DOHH2 (cell line): ENCODE measurements around the gene NCKAP5.

Source experiments
- H3F3A ChIP-seq: fragments of 200-600 bp; sonication (generic), shearing (Covaris generic); 2 replicates; pipeline ENCODE4 v1.6.0; 2016; ENCODE audit warnings: antibody characterized with exemption, mild to moderate bottlenecking; ENCODE audit not compliant: control insufficient read depth, insufficient read depth
- H3K27ac ChIP-seq: fragments of 200-600 bp; sonication (generic); 2 replicates; pipeline ENCODE4 v1.5.1; 2014; ENCODE audit warnings: low read depth, mild to moderate bottlenecking, low read length, moderate library complexity
- H3K27me3 ChIP-seq: fragments of 200-600 bp; sonication (generic); 2 replicates; pipeline ENCODE4 v1.6.1; 2014; ENCODE audit warnings: mild to moderate bottlenecking, low read length, mixed read lengths; ENCODE audit not compliant: control insufficient read depth
- H3K36me3 ChIP-seq: fragments of 200-600 bp; sonication (generic); 2 replicates; pipeline ENCODE4 v1.6.1; 2014; ENCODE audit warnings: mild to moderate bottlenecking, low read length, moderate library complexity, mixed read lengths; ENCODE audit not compliant: control insufficient read depth
- H3K4me1 ChIP-seq: fragments of 200-600 bp; sonication (generic); 2 replicates; pipeline ENCODE4 v1.6.1; 2014; ENCODE audit warnings: mild to moderate bottlenecking, low read length, mixed read lengths; ENCODE audit not compliant: control insufficient read depth
- H3K4me2 ChIP-seq: fragments of 200-600 bp; sonication (generic); 2 replicates; pipeline ENCODE4 v1.6.0; 2014; ENCODE audit warnings: mild to moderate bottlenecking, low read length, moderate library complexity
- H3K4me3 ChIP-seq: fragments of 200-600 bp; sonication (generic); 2 replicates; pipeline ENCODE4 v1.5.1; 2014; ENCODE audit warnings: mild to moderate bottlenecking, low read length, mixed read lengths
- H3K79me2 ChIP-seq: fragments of 200-600 bp; sonication (generic); 2 replicates; pipeline ENCODE4 v1.6.1; 2014; ENCODE audit warnings: mild to moderate bottlenecking, low read length, mixed read lengths; ENCODE audit not compliant: control insufficient read depth
- H3K9me2 ChIP-seq: fragments of 200-600 bp; sonication (generic); replicated peaks from 2 replicates; pipeline ENCODE4 v1.6.1; 2014; ENCODE audit warnings: mild to moderate bottlenecking, low read length, mixed read lengths; ENCODE audit not compliant: control insufficient read depth
- H3K9me3 ChIP-seq: fragments of 200-600 bp; sonication (generic); 2 replicates; pipeline ENCODE4 v1.6.1; 2014; ENCODE audit warnings: antibody characterized with exemption, low read length, mixed read lengths; ENCODE audit not compliant: control insufficient read depth, insufficient read depth
- H4K20me1 ChIP-seq: fragments of 200-600 bp; sonication (generic); 2 replicates; pipeline ENCODE4 v1.6.0; 2014; ENCODE audit warnings: low read depth, mild to moderate bottlenecking, antibody characterized with exemption, low read length, moderate library complexity; ENCODE audit not compliant: control insufficient read depth, insufficient read depth
- CTCF ChIP-seq: fragments of 200-600 bp; sonication (generic); IDR thresholded peaks from one replicate; pipeline ENCODE4 v1.5.1; 2014; ENCODE audit warnings: antibody characterized with exemption, mild to moderate bottlenecking, low read depth, low read length; ENCODE audit not compliant: poor library complexity, severe bottlenecking
- EZH2phosphoT487 ChIP-seq: fragments of 200-600 bp; sonication (generic); IDR thresholded peaks from 2 replicates; pipeline ENCODE4 v1.6.1; 2017; ENCODE audit warnings: borderline replicate concordance, mild to moderate bottlenecking, antibody characterized with exemption, low read length, moderate library complexity, mixed read lengths

The NCKAP5 gene

GRCh38 chr2:132671151-132671835 lies 897.0 kb downstream of the NCKAP5 start:
- Histone ChIP-seq H3K4me2 (no peak overlapping the region), H3F3A (no peaks in the 10 kb centered on the region), H3K79me2 (no peaks in the 10 kb centered on the region), H3K36me3 (no peaks in the 10 kb centered on the region), H3K27ac (no peak overlapping the region), H3K4me3 (no peak overlapping the region), H3K4me1 (no peaks in the 10 kb centered on the region), H3K27me3 (no peaks in the 10 kb centered on the region), H4K20me1 (no peaks in the 10 kb centered on the region), H3K9me3 (peaks cover 5% of the 10 kb centered on the region; the same call in 1 of the 2 replicates), H3K9me2 (no peaks in the 10 kb centered on the region)
- TF ChIP-seq EZH2phosphoT487 (no peak), CTCF (no peak)

GRCh38 chr2:132670496-132671150 lies 897.6 kb downstream of the NCKAP5 start:
- Histone ChIP-seq H3K4me2 (no peak overlapping the region), H3F3A (no peaks in the 10 kb centered on the region), H3K4me3 (no peak overlapping the region), H4K20me1 (no peaks in the 10 kb centered on the region), H3K4me1 (no peaks in the 10 kb centered on the region), H3K36me3 (no peaks in the 10 kb centered on the region), H3K9me2 (no peaks in the 10 kb centered on the region), H3K27me3 (no peaks in the 10 kb centered on the region), H3K9me3 (peaks cover 5% of the 10 kb centered on the region; the same call in 1 of the 2 replicates), H3K79me2 (no peaks in the 10 kb centered on the region), H3K27ac (no peak overlapping the region)
- TF ChIP-seq CTCF, result no peak
- TF ChIP-seq EZH2phosphoT487, result no peak

GRCh38 chr2:132669908-132670495 lies 898.3 kb downstream of the NCKAP5 start, which contains the start of gene LYPD1:
Gene LYPD1, minus strand, starts transcription at chr2:132670205. Its CDS starts 273 bp downstream, at chr2:132669932.
- Histone ChIP-seq H3K27me3 (no peaks in the 10 kb centered on the region), H3K27ac (no peak within 1 kb of the TSS), H3F3A (no peaks in the 10 kb centered on the region), H3K4me2 (no peak within 1 kb of the TSS), H3K9me2 (no peaks in the 10 kb centered on the region), H3K9me3 (peaks cover 5% of the 10 kb centered on the region; the same call in 1 of the 2 replicates), H3K4me1 (no peaks in the 10 kb centered on the region), H3K36me3 (no peaks in the 10 kb centered on the region), H4K20me1 (no peaks in the 10 kb centered on the region), H3K4me3 (no peak within 1 kb of the TSS), H3K79me2 (no peaks in the 10 kb centered on the region)
- TF ChIP-seq CTCF, result no peak
- no peak for TF ChIP-seq EZH2phosphoT487
